Superior temporal gyrus (tissue), 1 donor: ENCODE results near the gene STKLD1.
"Not testable (repeated sequence)": the region's sequence is repeated elsewhere in the genome, so short reads cannot be mapped to it uniquely, and the experiment has no call there.

Experiments used
- DNase-seq: peaks from one replicate; pipeline ENCODE4 v3.0.0-alpha.2; 2016; ENCODE audit errors: extremely low spot score

STKLD1 gene

GRCh38 chr9:133386338-133386737 lies 10.2 kb downstream of the STKLD1 start:
- no peak for DNase-seq

GRCh38 chr9:133387680-133388079 lies 11.5 kb downstream of the STKLD1 start:
- no peak for DNase-seq

GRCh38 chr9:133389025-133389557 lies 12.9 kb downstream of the STKLD1 start:
- peak; percentile 29 for DNase-seq

- no peak for DNase-seq
Observed at GRCh38 chr9:133389562-133389961, 13.4 kb downstream of the STKLD1 start.

- no peak for DNase-seq
Observed at GRCh38 chr9:133390713-133391112, 14.5 kb downstream of the STKLD1 start.

GRCh38 chr9:133391449-133391848 lies 15.3 kb downstream of the STKLD1 start:
- DNase-seq, result not testable (repeated sequence)

- not testable (repeated sequence) for DNase-seq
Observed at GRCh38 chr9:133392308-133392707, 16.1 kb downstream of the STKLD1 start.

GRCh38 chr9:133393399-133393798 lies 17.2 kb downstream of the STKLD1 start:
- no peak for DNase-seq

GRCh38 chr9:133394687-133395271 lies 18.6 kb downstream of the STKLD1 start:
- no peak for DNase-seq

GRCh38 chr9:133396952-133397351 lies 20.8 kb downstream of the STKLD1 start:
- DNase-seq, result no peak

- DNase-seq, result no peak
Observed at GRCh38 chr9:133397370-133397769, 21.2 kb downstream of the STKLD1 start.

GRCh38 chr9:133397895-133398294 lies 21.7 kb downstream of the STKLD1 start:
- no peak for DNase-seq

GRCh38 chr9:133400292-133400691 lies 24.1 kb downstream of the STKLD1 start:
- no peak for DNase-seq

- DNase-seq, result no peak
Observed at GRCh38 chr9:133401588-133401987, 25.4 kb downstream of the STKLD1 start.

GRCh38 chr9:133402689-133403088 lies 26.5 kb downstream of the STKLD1 start:
- DNase-seq, result no peak

- no peak for DNase-seq
Observed at GRCh38 chr9:133403766-133404453, 27.7 kb downstream of the STKLD1 start.

- DNase-seq, result no peak
Observed at GRCh38 chr9:133404454-133405002, 28.4 kb downstream of the STKLD1 start.

GRCh38 chr9:133405508-133406438 lies 29.6 kb downstream of the STKLD1 start:
- DNase-seq, result no peak

- peak; percentile 84 for DNase-seq
Observed at GRCh38 chr9:133406480-133407307, 30.5 kb downstream of the STKLD1 start.

GRCh38 chr9:133408042-133408441 lies 31.9 kb downstream of the STKLD1 start:
- no peak for DNase-seq

- no peak for DNase-seq
Observed at GRCh38 chr9:133415170-133415569, 39.0 kb downstream of the STKLD1 start.
